NCI-H345 (cell line): ENCODE measurements around the gene MPPE1.

Source experiments
- DNase-seq: peaks from one replicate; lab custom pipeline; 2025; lab: John Stamatoyannopoulos, UW

The MPPE1 gene

GRCh38 chr18:11884396-11885030 lies 23.6 kb downstream of the MPPE1 start:
- DNase-seq = no peak

DNA sequence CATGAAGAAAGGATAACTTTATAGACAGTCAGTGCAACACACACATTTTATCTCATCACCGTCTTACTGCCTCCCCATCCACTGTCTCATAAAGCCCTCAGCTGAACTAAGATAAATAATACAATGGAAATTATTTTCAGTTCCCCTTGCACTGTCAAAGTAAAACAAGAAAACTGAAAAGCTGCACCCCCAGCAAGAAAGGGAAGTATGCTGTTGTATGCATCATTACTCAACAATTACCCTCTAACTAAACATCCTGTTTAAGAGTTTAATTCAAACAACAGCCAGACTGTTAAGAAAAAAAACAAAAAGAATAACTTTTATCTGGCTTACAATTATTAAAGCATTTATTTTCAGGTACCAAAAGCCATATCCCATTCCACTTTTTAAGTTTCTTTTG lies 25.0 kb downstream of the MPPE1 start:
- no peak for DNase-seq

DNA sequence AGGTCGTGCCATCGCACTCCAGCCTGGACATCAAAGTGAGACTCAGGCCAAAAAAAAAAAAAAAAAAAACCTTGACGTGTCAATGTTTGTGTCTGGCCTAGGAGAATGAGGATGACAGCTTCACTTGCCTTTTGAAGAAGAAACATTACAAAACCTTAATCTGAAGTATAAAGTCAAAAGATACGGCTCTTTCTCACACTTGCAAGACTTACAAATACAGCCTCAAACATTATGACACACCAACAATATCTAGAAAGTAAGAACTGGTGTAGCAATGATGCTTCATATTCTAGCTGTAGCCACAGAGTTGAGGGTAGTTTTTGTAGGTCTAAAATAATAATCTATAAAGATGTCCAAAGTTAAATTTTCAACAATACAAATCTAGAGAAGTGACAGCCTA lies 25.5 kb downstream of the MPPE1 start:
- DNase-seq = no peak

DNA sequence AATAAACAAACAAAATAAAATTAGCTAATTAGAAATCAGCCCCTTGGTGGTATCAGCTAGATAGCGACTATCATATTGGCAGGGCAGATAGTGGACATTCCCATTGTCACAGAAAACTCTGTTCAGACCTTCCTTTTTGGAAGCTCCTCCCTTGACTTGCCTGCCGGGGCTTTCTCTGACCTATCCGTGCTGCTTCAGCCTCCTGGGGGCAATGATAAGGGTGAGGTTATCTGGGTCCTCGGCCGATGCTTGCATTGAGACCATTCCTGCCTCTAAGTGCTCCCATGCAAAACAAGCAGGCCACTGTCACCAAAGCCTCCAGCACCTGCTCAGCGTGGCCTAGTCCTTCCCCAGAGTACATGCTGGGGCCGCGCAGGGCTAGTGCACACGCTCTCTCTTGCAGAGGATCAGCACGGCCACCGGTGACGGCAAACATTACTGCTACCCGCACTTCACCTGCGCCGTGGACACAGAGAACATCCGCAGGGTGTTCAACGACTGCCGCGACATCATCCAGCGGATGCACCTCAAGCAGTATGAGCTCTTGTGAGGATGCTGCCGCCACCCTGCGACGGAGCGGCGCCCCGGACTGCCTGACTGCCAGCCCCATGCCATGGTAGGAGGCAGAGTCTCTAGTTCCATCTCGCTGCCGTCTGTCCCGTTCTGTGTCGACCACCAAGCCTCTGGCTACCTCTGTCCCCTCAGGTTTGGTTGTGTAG lies 27.4 kb downstream of the MPPE1 start:
- DNase-seq = no peak

GRCh38 chr18:11877497-11878135 lies 30.5 kb downstream of the MPPE1 start:
- DNase-seq = no peak

GRCh38 chr18:11874676-11875075 lies 33.4 kb downstream of the MPPE1 start:
- DNase-seq = no peak

DNA sequence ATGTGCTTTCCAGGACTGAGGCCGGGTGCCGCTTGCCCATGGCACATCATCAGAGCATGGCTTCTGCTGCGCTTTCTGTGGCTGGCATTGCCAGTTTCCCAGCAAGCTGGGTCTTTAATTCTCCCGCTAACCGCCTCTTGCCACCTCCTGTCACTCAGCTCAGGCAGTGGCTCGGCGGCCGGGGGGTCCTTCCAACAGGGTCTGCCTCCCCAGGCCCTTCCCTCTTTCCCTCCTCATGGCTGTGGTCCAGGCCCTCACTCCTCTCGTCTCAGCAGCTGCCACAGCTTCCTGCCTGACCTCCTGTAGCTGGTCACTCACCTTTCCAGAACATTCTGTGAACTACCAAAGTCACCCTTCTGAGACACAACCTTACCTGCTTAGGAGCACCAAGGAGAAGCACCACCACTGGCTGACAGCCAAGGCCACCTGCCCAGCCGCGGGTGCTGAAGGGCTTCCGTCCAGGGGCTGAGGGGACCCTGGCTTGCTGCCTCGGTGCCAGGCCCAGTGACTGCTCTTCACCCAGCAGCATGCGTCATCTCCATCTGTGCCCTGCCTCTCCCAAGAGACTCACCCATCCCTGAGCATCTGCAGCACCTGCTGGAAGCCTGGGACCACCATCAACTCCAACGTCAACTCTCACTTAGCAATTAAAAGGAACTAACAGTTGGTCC lies 34.3 kb downstream of the MPPE1 start:
- DNase-seq = no peak

- no peak for DNase-seq
These were observed 35.5 kb downstream of the MPPE1 start for GRCh38 chr18:11872479-11873136.

- DNase-seq = no peak
These were observed 36.6 kb downstream of the MPPE1 start for GRCh38 chr18:11871501-11871900.

GRCh38 chr18:11868230-11868629 lies 39.9 kb downstream of the MPPE1 start:
- DNase-seq = no peak

DNA sequence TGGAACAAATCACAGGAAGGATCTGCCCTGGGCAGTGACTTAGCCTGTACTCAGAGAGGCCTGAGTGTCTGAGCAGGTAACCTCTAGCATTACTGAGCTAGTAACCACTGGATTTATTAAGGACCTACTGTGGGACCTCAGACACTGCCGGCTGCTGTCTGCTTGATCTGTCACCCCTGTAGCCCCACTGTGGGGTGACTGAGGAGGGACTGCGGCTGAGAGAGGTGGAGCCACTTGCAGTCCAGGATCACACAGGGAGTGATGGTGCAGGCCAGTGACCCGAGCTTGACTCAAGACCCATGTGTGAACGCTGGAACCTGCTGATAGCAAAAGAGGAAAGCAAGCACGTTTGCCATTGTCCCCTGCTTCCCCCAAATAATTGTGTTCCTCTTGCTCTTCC lies 41.4 kb downstream of the MPPE1 start:
- DNase-seq = no peak

DNA sequence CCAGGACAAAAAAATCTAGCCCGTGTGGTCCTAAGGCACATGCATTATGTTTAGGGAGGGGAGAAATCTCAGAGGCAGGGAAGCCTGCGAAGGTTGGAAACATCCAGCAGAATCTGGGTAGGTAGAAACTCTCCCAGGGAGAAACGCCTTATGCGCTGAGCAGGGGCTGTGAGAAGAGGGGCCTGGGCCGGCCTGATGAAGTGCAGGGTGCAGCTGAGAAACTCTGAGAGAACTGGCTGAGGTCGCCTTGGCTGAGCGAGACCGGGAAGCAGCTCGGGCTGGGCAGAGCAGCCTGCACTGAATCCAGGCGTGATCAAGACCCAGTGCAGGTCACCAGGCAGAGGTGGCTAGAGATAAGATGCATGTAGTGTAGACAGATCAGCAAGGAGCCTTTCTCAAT lies 41.8 kb downstream of the MPPE1 start:
- DNase-seq = no peak

DNA sequence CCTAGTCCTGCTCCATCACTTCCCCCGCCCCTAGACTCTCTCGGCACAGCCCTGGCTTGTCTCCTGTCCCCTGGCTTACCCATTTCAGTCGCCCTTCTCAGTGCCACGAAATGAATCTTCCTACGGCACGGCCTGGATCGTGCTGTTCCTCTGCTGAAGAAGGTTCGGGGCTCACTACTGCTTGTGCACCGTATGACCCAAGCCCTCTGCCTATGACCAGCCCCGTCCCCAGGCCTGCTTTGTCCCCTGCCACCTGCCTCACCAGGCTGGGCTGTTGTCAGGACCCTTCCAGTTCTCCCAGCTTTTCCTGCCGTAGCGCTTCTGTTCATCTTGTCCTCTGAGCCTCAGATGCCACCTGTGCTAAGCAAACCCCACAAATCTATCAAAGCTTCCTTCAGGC lies 43.0 kb downstream of the MPPE1 start:
- no peak for DNase-seq

DNA sequence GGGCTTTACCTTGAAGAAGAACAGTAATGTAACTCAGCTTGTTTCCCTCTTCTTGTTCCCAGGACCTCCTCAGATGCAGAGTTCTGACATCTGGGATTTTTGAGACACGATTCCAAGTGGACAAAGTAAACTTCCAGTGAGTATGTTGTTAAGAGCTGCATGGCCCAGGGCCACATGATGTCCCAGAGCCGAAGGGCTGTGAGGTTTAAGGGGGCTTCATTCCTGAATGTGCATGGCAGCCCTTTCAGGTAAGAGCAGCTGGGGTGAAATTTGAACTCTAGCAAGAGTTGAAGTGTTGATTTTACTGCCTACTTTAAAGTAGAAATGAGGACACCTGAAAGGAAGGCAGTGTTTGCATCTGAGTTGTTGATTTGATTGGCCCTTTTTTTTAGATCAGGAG lies 43.6 kb downstream of the MPPE1 start:
- no peak for DNase-seq

DNA sequence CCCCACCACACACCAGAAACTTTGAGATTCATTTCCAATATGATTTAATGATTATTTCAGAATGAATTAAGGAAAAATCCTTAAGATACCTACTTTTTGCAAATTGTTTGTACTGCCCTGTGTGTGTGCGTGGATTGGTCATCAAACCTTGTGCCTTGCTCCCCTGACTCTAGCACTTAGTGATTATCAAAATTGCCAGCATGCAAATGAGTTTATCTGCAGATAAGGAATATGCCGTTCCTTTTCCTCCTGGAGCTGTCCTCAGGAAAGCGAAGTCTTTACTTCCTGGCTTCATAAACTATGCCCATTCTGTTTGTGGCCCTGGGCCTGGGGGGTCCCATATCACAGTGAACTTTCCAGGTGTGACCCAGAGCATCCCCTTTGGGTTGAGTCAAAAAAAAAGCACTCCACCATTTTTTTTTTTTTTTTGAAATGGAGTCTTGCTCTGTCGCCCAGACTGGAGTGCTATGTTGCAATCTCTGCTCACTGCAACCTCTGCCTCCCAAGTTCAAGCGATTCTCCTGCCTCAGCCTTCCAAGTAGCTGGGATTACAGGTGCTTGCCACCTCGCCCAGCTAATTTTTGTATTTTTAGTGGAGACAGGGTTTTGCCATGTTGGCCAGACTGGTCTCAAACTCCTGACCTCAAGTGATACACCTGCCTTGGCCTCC lies 45.5 kb downstream of the MPPE1 start:
- no peak for DNase-seq

GRCh38 chr18:11861583-11862288 lies 46.4 kb downstream of the MPPE1 start:
- DNase-seq = no peak

- no peak for DNase-seq
These were observed 47.3 kb downstream of the MPPE1 start for GRCh38 chr18:11860594-11861450.

DNA sequence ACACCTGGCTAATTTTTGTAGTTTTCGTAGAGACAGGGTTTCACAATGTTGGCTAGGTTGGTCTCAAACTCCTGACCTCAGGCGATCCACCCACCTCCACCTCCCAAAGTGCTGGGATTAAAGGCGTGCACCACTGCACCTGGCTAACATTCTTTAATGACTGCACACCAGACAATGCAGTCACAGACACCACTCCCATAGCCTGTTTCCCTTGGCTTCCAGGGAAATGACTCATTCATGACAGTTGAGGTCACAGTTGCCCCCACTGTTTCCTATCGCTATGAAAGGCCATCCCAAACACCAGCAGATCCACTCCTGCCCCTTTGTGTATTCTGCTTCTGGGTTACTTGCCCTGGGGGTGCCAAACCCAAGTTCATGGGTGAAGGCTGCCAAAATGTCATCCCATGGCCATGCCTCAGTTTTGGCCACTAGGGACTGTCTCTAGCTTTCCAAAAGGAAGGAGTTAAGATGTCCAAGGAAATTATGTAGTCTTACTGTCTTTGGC lies 48.2 kb downstream of the MPPE1 start:
- no peak for DNase-seq

DNA sequence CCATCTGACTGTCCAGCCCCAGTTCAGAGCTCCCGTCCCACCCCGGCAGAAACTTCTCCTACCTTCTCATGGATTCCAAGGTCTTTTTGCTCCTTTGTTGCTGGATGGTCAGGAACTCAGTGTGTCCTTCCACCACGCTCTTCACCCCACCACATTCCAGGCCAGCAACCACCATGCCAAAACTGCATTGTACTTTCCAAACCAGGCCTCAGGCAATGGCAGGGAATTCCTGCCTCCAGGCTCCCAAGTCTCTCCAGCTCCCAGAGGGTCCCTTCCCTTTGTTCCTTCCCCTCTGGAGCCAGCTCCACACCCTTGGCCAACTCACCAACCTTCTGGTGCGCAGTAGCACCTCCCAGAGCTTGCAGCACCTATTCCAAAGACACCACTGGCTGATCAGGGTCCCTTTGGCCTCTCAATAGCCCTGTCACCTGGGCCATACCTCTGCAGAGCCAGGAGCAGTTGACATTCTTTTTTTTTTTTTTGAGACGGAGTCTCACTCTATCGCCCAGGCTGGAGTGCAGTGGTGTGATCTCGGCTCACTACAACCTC lies 48.8 kb downstream of the MPPE1 start:
- no peak for DNase-seq
